ENCODE measurements around the gene ZFP64. TPM values are rescaled to one million over a fixed set of nuclear protein-coding genes. Genes with fewer than 3 reads are reported as not detected.

ZFP64 gene
- total and polyA plus RNA-seq, 2 of the 4 experiments (the other 2 are of a cell fraction) = 14.3 to 17.1 TPM

DNA sequence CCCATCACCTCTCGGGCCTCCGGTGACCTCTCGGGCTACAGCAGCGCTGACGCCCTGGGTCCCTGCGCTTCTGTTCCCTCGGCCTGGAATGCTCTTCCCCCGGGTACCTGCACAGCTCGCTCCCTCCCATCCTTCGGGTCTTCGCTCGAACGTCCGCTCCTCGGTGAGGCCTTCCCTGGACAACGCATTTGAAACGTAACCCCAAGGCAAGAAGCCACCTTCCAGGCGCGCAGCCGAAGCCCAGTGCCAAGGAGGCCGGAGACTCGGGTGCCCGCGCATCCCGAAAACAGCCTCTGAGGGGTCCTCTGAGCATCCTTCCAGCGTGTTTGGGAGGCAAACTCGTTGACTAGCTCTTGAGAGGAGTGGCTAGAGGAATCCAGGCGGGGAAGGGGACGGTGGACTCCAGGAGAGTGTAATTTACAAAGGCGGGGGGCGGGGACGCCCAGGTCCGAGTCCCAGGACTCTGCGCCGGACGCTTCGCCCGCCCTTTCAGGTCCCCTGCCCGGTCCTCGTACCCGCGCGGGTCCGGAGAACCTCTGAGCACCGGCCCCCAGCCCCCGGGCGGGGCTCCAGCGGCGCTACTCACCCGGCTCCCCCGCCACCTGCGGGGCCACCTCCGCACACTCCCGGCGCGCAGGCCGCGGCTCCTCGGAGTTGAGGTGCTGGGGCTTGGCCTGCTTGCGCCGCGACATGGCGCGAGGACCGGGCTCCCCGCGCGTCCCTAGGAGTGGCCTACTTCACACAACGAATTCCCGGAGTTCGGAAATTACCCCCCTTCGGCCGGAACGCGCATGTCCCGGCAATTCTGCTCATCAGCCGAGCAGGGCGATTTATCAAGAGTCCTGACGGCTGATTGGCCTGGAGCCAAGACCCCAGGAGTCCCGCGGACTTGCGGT lies 86.8 kb downstream of the ZFP64 start (continued):
- TF ChIP-seq, protein P1, sequence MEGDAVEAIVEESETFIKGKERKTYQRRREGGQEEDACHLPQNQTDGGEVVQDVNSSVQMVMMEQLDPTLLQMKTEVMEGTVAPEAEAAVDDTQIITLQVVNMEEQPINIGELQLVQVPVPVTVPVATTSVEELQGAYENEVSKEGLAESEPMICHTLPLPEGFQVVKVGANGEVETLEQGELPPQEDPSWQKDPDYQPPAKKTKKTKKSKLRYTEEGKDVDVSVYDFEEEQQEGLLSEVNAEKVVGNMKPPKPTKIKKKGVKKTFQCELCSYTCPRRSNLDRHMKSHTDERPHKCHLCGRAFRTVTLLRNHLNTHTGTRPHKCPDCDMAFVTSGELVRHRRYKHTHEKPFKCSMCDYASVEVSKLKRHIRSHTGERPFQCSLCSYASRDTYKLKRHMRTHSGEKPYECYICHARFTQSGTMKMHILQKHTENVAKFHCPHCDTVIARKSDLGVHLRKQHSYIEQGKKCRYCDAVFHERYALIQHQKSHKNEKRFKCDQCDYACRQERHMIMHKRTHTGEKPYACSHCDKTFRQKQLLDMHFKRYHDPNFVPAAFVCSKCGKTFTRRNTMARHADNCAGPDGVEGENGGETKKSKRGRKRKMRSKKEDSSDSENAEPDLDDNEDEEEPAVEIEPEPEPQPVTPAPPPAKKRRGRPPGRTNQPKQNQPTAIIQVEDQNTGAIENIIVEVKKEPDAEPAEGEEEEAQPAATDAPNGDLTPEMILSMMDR (conservative IDR thresholded peaks at IDR 0.05; ENCODE audit: low read depth, low read length) = no peak

All from IMR-90 (cell line).